A673 (cell line): Measurements from ENCODE around the gene WDR88. TPM values are rescaled to one million over a fixed set of nuclear protein-coding genes. Genes with fewer than 3 reads are reported as not detected.

ENCODE experiments used
- BruUV-seq: library from RNA; stranded (reverse); fragments of 400-500 nt; replicated peaks from 2 replicates; lab custom pipeline; 2021; lab: Mats Ljungman, UMichigan
- CTCF ChIA-PET: fragments of 300-600 bp; sonication (Branson Sonifier 250); formaldehyde crosslinking; loops from one replicate; lab custom pipeline; 2022; ENCODE audit warnings: antibody characterized with exemption; lab: Charles Lee
- POLR2A ChIA-PET: fragments of 300-600 bp; sonication (Branson Sonifier 250); formaldehyde crosslinking; loops from one replicate; lab custom pipeline; 2022; ENCODE audit warnings: antibody characterized with exemption; ENCODE audit not compliant: low non-redundant PET; lab: Charles Lee
- DNase-seq: peaks from one replicate; pipeline ENCODE4 v3.0.0-alpha.2; 2015; ENCODE audit warnings: low spot score
- H3K27ac ChIP-seq: fragments of 200-600 bp; sonication (generic); 2 replicates; pipeline ENCODE4 v1.5.1; 2016; ENCODE audit warnings: mixed run types, low read depth, mild to moderate bottlenecking, mixed read lengths, antibody characterized with exemption, low read length; ENCODE audit not compliant: poor library complexity, severe bottlenecking
- H3K27me3 ChIP-seq: fragments of 200-600 bp; sonication (generic); replicated peaks from 2 replicates; pipeline ENCODE4 v1.6.1; 2017; ENCODE audit warnings: mixed run types, low read depth, mild to moderate bottlenecking, mixed read lengths, antibody characterized with exemption, low read length; ENCODE audit not compliant: insufficient read depth, poor library complexity
- H3K36me3 ChIP-seq: fragments of 200-600 bp; sonication (generic); 2 replicates; pipeline ENCODE4 v1.6.1; 2016; ENCODE audit warnings: mixed run types, mild to moderate bottlenecking, mixed read lengths, antibody characterized with exemption, low read length; ENCODE audit not compliant: insufficient read depth, poor library complexity, severe bottlenecking
- H3K4me1 ChIP-seq: fragments of 200-600 bp; sonication (generic); 2 replicates; pipeline ENCODE4 v1.6.1; 2017; ENCODE audit warnings: mixed run types, mild to moderate bottlenecking, mixed read lengths, antibody characterized with exemption, low read length; ENCODE audit not compliant: insufficient read depth, poor library complexity, severe bottlenecking
- H3K4me3 ChIP-seq: fragments of 200-600 bp; sonication (generic); 2 replicates; pipeline ENCODE4 v1.5.1; 2016; ENCODE audit warnings: low read depth, mixed run types, mild to moderate bottlenecking, mixed read lengths, low read length; ENCODE audit not compliant: poor library complexity, severe bottlenecking
- H3K9me3 ChIP-seq: fragments of 200-600 bp; sonication (generic); 2 replicates; pipeline ENCODE4 v1.6.1; 2016; ENCODE audit warnings: mixed run types, low read depth, mild to moderate bottlenecking, mixed read lengths, antibody characterized with exemption, low read length; ENCODE audit not compliant: poor library complexity, severe bottlenecking
- CTCF ChIP-seq: fragments of 300-800, 200-600 bp; sonication (generic); conservative IDR thresholded peaks from 2 replicates; pipeline ENCODE4 v1.5.1; 2017; ENCODE audit warnings: low read depth, mild to moderate bottlenecking, antibody characterized with exemption, low read length, moderate library complexity, mixed read lengths
- EZH2 ChIP-seq: fragments of 200-600 bp; sonication (generic); IDR thresholded peaks from 2 replicates; pipeline ENCODE4 v1.6.1; 2017; ENCODE audit warnings: borderline replicate concordance, low read depth, mild to moderate bottlenecking, mixed read lengths, antibody characterized with exemption, low read length; ENCODE audit not compliant: poor library complexity, severe bottlenecking
- intact Hi-C: fragments of 100-400 bp; cut with micrococcal nuclease; formaldehyde crosslinking; loops from one replicate; pipeline ENCODE4 v1.10.0; 2022; ENCODE audit not compliant: unreplicated experiment
- total RNA-seq: library from RNA; stranded (reverse); gene quantifications from 2 replicates; pipeline ENCODE4 v1.2.3, GENCODE V29; 2021

The WDR88 gene
- total RNA-seq, 1 experiment from 2014 or later = not detected

GRCh38 chr19:33110137-33110910 is 21.6 kb upstream of the WDR88 start:
- H3K27me3 ChIP-seq = no peaks in the 10 kb centered on the region
- CTCF ChIA-PET = no interaction called here
- POLR2A ChIA-PET = no interaction called here
- H3K9me3 ChIP-seq = no peaks in the 10 kb centered on the region
- no peaks in the 10 kb centered on the region for H3K4me1 ChIP-seq
- no peak for DNase-seq
- BruUV-seq = no TSS peak
- H3K4me3 ChIP-seq = no peak overlapping the region
- TF ChIP-seq EZH2 = no peak
- no peak for TF ChIP-seq CTCF
- intact Hi-C loops = no loop called here
- H3K27ac ChIP-seq = no peak overlapping the region
- H3K36me3 ChIP-seq = peaks cover 38% of the 10 kb centered on the region

- BruUV-seq = no TSS peak
- ChIA-PET CTCF (no interaction called here), POLR2A (no interaction called here)
- peaks cover 42% of the 10 kb centered on the region for H3K36me3 ChIP-seq
- H3K9me3 ChIP-seq = no peaks in the 10 kb centered on the region
- intact Hi-C loops = no loop called here
- H3K27me3 ChIP-seq = no peaks in the 10 kb centered on the region
- TF ChIP-seq EZH2 = no peak
- TF ChIP-seq CTCF = no peak
- no peaks in the 10 kb centered on the region for H3K4me1 ChIP-seq
- DNase-seq = no peak
- no peak overlapping the region for H3K27ac ChIP-seq
- no peak overlapping the region for H3K4me3 ChIP-seq
Measured at GRCh38 chr19:33111587-33111986, 20.3 kb upstream of the WDR88 start.

GRCh38 chr19:33114312-33114711 is 17.6 kb upstream of the WDR88 start:
- Histone ChIP-seq H3K4me1 (no peaks in the 10 kb centered on the region), H3K36me3 (peaks cover 47% of the 10 kb centered on the region), H3K9me3 (no peaks in the 10 kb centered on the region), H3K27ac (no peak overlapping the region), H3K4me3 (no peak overlapping the region), H3K27me3 (no peaks in the 10 kb centered on the region)
- CTCF ChIA-PET = no interaction called here
- BruUV-seq = no TSS peak
- DNase-seq = no peak
- intact Hi-C loops = no loop called here
- TF ChIP-seq CTCF (no peak), EZH2 (no peak)
- POLR2A ChIA-PET = no interaction called here
